Neural progenitor cell (in vitro differentiated cells): Measurements from ENCODE around the gene MATN4.

Experiments
- CTCF ChIP-seq: fragments of 200-600 bp; sonication (generic); IDR thresholded peaks from 2 replicates; pipeline ENCODE4 v1.5.1; 2017; ENCODE audit warnings: antibody characterized with exemption, mild to moderate bottlenecking
- EZH2 ChIP-seq: fragments of 200-600 bp; sonication (generic); IDR thresholded peaks from 2 replicates; pipeline ENCODE4 v1.6.1; 2017; ENCODE audit warnings: antibody characterized with exemption, mild to moderate bottlenecking, moderate library complexity
- EZH2phosphoT487 ChIP-seq: fragments of 200-600 bp; sonication (generic); IDR thresholded peaks from 2 replicates; pipeline ENCODE4 v1.6.1; 2017; ENCODE audit warnings: antibody characterized with exemption

GRCh38 chr20:45300961-45301360 is 7.1 kb downstream of the MATN4 start:
- TF ChIP-seq CTCF: peak; percentile 53
- TF ChIP-seq EZH2phosphoT487: no peak
- TF ChIP-seq EZH2: no peak
